KMS-11 (cell line): ENCODE results near the gene THAP4.

Source experiments
- H2AFZ ChIP-seq: fragments of 200-600 bp; sonication (generic); 2 replicates; pipeline ENCODE4 v1.6.1; 2016; ENCODE audit warnings: antibody characterized with exemption, mixed run types, low read depth
- H3K27ac ChIP-seq: fragments of 200-600 bp; sonication (generic); 2 replicates; pipeline ENCODE4 v1.6.1; 2016; ENCODE audit warnings: mild to moderate bottlenecking, mixed run types
- H3K27me3 ChIP-seq: fragments of 200-600 bp; sonication (generic); 2 replicates; pipeline ENCODE4 v1.6.1; 2017; ENCODE audit warnings: mild to moderate bottlenecking, low read depth, mixed run types, moderate library complexity; ENCODE audit not compliant: insufficient read depth
- H3K36me3 ChIP-seq: fragments of 200-600 bp; sonication (generic); 2 replicates; pipeline ENCODE4 v1.6.1; 2017; ENCODE audit warnings: mild to moderate bottlenecking, mixed run types; ENCODE audit not compliant: insufficient read depth
- H3K4me1 ChIP-seq: fragments of 200-600 bp; sonication (generic); 2 replicates; pipeline ENCODE4 v1.6.1; 2016; ENCODE audit warnings: mild to moderate bottlenecking, low read depth, mixed run types; ENCODE audit not compliant: poor library complexity, severe bottlenecking
- H3K4me2 ChIP-seq: fragments of 200-600 bp; sonication (generic); 2 replicates; pipeline ENCODE4 v1.7.0; 2016; ENCODE audit warnings: mild to moderate bottlenecking, mixed run types
- H3K4me3 ChIP-seq: fragments of 200-600 bp; sonication (generic); IDR thresholded peaks from 2 replicates; pipeline ENCODE4 v1.6.1; 2017; ENCODE audit warnings: low read depth, low read length, mixed read lengths; ENCODE audit not compliant: insufficient read depth
- H3K79me2 ChIP-seq: fragments of 200-600 bp; sonication (generic); 2 replicates; pipeline ENCODE4 v1.6.1; 2016; ENCODE audit warnings: low read depth, mixed run types; ENCODE audit not compliant: insufficient read depth
- H3K9ac ChIP-seq: fragments of 200-600 bp; sonication (generic); 2 replicates; pipeline ENCODE4 v1.6.1; 2016; ENCODE audit warnings: mild to moderate bottlenecking, mixed run types
- H4K20me1 ChIP-seq: fragments of 200-600 bp; sonication (generic); 2 replicates; pipeline ENCODE4 v1.6.1; 2016; ENCODE audit warnings: mild to moderate bottlenecking, mixed run types; ENCODE audit not compliant: insufficient read depth
- CTCF ChIP-seq: fragments of 200-600 bp; sonication (generic); conservative IDR thresholded peaks from 2 replicates; pipeline ENCODE4 v1.6.1; 2017; ENCODE audit warnings: low read depth, mild to moderate bottlenecking, antibody characterized with exemption, low read length, moderate library complexity, mixed read lengths

Gene THAP4

GRCh38 chr2:241560162-241560882, 76.6 kb downstream of the THAP4 start:
- Histone ChIP-seq H2AFZ (no peak overlapping the region), H4K20me1 (no peaks in the 10 kb centered on the region), H3K4me3 (no peak overlapping the region), H3K4me2 (no peak overlapping the region), H3K36me3 (no peaks in the 10 kb centered on the region), H3K27me3 (no peaks in the 10 kb centered on the region; the same call in 1 of the 2 replicates), H3K9ac (no peak overlapping the region), H3K4me1 (no peaks in the 10 kb centered on the region), H3K27ac (no peak overlapping the region), H3K79me2 (no peaks in the 10 kb centered on the region)
- TF ChIP-seq CTCF = no peak

GRCh38 chr2:241559323-241560161, 77.4 kb downstream of the THAP4 start:
- H3K4me2 ChIP-seq = no peak overlapping the region
- H3K27me3 ChIP-seq = no peaks in the 10 kb centered on the region; the same call in 1 of the 2 replicates
- H4K20me1 ChIP-seq = no peaks in the 10 kb centered on the region
- no peak overlapping the region for H3K27ac ChIP-seq
- no peak overlapping the region for H3K9ac ChIP-seq
- no peak overlapping the region for H2AFZ ChIP-seq
- TF ChIP-seq CTCF = no peak
- H3K4me1 ChIP-seq = no peaks in the 10 kb centered on the region
- H3K79me2 ChIP-seq = no peaks in the 10 kb centered on the region
- no peaks in the 10 kb centered on the region for H3K36me3 ChIP-seq
- no peak overlapping the region for H3K4me3 ChIP-seq

- no peak within 1 kb of the TSS for H3K9ac ChIP-seq
- H3K27ac ChIP-seq = no peak within 1 kb of the TSS
- TF ChIP-seq CTCF = no peak
- no peaks in the 10 kb centered on the region for H3K79me2 ChIP-seq
- H3K4me2 ChIP-seq = no peak within 1 kb of the TSS
- no peaks in the 10 kb centered on the region for H3K4me1 ChIP-seq
- H3K4me3 ChIP-seq = no peak within 1 kb of the TSS
- no peaks in the 10 kb centered on the region for H3K36me3 ChIP-seq
- no peak within 1 kb of the TSS for H2AFZ ChIP-seq
- H4K20me1 ChIP-seq = no peaks in the 10 kb centered on the region
- no peaks in the 10 kb centered on the region; the same call in 1 of the 2 replicates for H3K27me3 ChIP-seq
Measured at GRCh38 chr2:241558532-241559322, 78.2 kb downstream of the THAP4 start, which contains the start of gene BOK. Gene BOK, plus strand, starts transcription at chr2:241558745. Its CDS starts 739 bp downstream, at chr2:241559484.

GRCh38 chr2:241556746-241557145, 80.2 kb downstream of the THAP4 start:
- H3K36me3 ChIP-seq = no peaks in the 10 kb centered on the region
- H2AFZ ChIP-seq = no peak overlapping the region
- no peaks in the 10 kb centered on the region; the same call in 1 of the 2 replicates for H3K27me3 ChIP-seq
- no peaks in the 10 kb centered on the region for H3K4me1 ChIP-seq
- H3K27ac ChIP-seq = no peak overlapping the region
- no peak overlapping the region for H3K9ac ChIP-seq
- H3K4me2 ChIP-seq = no peak overlapping the region
- H4K20me1 ChIP-seq = no peaks in the 10 kb centered on the region
- no peak overlapping the region for H3K4me3 ChIP-seq
- TF ChIP-seq CTCF = no peak
- H3K79me2 ChIP-seq = no peaks in the 10 kb centered on the region
